GM18873 (cell line): ENCODE data around the gene G3BP2.
A peak's percentile ranks its signal among the peaks of the same experiment; 100 is the strongest.

ENCODE experiments used
- ATAC-seq: cut with Tn5 transposase; IDR thresholded peaks from one replicate; pipeline ENCODE4 v1.9.1; 2021; ENCODE audit warnings: mild to moderate bottlenecking, moderate library complexity, moderate number of reproducible peaks; ENCODE audit not compliant: unreplicated experiment, low FRiP score

The G3BP2 gene

GRCh38 chr4:75644095-75644494, 29.1 kb downstream of the G3BP2 start:
- ATAC-seq = no peak

- ATAC-seq = no peak
These were observed 29.6 kb downstream of the G3BP2 start for GRCh38 chr4:75643651-75644050.

DNA sequence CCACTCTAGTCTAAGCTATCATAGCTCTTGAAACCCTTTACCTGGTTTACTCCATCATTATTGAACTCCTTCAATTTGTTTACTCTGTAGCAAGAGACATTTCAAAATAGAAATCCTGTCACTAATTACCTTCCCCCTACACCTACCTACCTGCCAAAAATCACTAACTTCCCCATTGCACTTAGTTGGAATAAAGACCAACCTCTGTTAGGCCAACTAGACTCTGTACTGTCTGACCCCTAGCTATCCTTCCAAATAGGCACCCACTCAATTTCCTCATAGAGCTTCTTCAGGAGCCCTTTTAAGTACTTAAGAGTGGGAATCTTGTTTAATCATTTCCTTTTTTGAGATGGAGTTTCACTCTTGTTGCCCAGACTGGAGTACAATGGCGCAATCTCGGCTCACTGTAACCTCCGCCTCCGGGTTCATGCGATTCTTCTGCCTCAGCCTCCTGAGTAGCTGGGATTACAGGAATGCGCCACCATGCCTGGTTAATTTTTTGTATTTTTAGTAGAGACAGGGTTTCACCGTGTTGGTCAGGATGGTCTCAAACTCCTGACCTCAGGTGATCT, 34.0 kb downstream of the G3BP2 start:
- no peak for ATAC-seq

- ATAC-seq = no peak
These were observed 35.4 kb downstream of the G3BP2 start for GRCh38 chr4:75637827-75638226.

- ATAC-seq = no peak
These were observed 36.0 kb downstream of the G3BP2 start for GRCh38 chr4:75637176-75637575.

- no peak for ATAC-seq
These were observed 38.3 kb downstream of the G3BP2 start for GRCh38 chr4:75634951-75635350.

DNA sequence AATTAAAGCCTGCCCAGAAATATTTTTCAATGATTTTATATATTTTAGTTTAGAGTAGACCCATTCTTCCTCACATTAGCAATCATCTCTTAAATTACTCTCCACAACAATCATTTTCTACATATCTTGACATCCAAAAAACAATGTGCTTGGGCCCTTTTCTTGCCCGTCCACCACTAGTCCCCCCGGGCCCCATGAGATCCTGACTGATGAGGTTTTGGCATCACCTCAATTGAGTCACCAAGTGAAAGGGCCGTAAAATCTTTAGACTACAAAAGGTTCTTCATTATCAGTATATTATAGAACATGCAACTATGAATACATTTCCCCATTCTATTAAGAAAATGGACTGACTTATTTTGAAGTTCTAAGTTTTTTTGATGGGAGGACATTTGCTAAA, 38.9 kb downstream of the G3BP2 start:
- ATAC-seq = no peak

DNA sequence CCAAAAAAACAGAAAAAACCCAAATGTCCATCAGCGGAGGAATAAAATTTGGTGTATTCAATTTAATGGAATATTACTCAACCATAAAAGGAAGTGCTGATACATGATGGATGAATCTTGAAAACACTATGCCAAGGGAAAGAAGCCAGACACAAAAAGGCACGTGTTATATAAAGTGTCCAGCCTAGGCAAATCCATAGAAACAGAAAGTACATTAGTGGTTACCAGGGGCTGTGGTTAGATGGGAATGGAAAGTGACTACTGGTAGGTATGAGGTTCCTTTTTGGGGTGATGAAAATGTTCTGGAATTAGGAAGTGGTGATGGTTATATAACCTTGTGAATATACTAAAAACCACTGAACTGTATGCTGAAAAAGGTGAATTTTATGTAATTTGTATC, 39.4 kb downstream of the G3BP2 start:
- no peak for ATAC-seq

DNA sequence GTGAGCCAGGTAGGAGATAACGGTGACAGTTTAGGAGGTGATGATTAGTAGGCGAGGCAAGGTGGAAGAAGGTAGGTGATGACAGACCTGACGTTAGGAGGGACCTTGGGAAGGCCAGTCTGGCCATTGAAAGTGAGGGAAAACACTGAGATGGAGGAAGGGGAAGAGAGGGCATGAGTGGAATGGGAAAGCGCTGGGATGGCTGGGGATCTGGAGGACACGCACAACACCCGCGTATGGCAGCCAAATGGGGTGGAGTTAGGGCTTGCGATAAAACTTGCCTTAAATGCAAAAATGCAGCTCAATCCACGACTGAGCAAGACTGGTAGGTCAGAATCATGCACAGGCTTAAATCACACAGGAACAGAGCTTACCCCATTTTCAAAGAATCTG, 42.3 kb downstream of the G3BP2 start:
- no peak for ATAC-seq

- ATAC-seq = peak; percentile 99
These were observed 42.9 kb downstream of the G3BP2 start, which contains the start of gene CDKL2 for GRCh38 chr4:75630174-75630936. Gene CDKL2, minus strand, starts transcription at chr4:75630528. Its CDS starts 4,540 bp downstream, at chr4:75625988.

DNA sequence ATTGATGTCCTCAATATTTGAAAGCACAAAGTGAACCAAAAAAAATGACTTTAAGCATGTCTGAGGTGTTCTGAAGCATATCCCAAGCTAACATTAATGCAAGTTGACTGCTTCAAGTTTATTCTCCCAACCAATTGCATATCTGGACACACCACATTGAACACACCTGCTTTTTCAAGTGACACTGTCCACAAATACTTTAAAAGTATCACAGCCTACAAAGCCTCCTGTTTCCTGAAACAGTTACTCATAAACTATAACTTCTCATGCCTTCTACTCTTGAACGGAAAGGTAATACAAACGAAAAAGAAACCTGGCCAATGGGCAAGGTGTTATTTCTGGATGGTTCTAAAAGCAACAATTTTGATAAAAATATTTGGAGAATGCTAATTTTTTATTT, 44.0 kb downstream of the G3BP2 start:
- no peak for ATAC-seq

- ATAC-seq = no peak
These were observed 50.2 kb downstream of the G3BP2 start for GRCh38 chr4:75623026-75623425.

- no peak for ATAC-seq
These were observed 51.5 kb downstream of the G3BP2 start for GRCh38 chr4:75621715-75622114.

- ATAC-seq = no peak
These were observed 60.9 kb downstream of the G3BP2 start for GRCh38 chr4:75612306-75612705.

DNA sequence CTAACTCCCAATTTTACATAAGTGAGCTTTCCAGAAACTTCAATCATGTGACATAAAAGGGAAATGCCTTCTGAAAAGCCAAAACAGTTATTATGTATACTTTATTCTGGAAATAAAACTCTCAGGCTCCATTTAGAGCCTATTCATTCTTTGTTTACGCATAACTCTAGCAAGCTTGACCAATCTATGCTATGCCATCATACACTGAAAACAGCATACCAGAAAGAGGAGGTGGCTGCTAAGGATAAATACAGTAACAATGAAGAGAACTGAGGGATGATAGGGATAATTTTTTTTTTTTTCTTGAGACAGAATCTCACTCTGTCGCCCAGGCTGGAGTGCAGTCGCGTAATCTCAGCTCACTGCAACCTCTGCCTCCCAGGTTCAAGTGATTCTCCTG, 67.3 kb downstream of the G3BP2 start:
- ATAC-seq = no peak

DNA sequence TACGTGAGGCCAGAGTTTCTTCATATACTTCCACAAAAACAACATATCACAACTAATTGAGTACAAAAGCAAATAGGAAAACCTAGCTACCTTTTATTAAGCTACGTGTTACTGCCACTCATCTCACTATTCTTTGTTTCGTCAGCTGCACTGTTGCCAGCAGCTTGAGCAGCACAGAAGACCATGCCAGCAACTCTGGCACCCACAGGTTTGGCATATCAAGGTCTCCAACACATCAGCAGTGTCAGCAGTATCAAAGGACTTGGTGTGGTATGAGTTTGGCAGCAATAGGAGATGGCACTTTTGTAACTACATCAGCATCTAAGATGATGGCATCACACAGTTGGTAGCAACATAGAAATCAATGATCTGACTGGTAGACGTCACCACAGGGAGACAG, 73.6 kb downstream of the G3BP2 start:
- ATAC-seq = no peak

DNA sequence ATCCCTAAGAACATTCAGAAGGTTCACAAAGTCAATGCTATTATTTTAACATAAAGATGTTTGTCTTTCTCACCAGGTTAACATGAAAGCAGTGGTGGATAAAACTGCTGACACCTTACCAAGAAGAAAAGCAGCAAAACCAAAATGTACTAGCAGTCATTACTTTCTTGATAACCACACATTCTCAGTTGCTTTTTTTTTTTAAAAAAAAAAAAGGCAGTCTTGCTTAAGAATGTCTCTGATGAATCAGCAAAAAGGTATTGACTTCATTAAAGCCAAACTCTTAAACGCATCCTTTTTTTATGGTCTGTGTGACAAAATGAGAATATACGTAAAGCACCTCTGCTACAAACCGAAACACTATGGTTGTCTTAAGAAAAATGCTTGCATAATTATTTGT, 74.8 kb downstream of the G3BP2 start:
- ATAC-seq = no peak

DNA sequence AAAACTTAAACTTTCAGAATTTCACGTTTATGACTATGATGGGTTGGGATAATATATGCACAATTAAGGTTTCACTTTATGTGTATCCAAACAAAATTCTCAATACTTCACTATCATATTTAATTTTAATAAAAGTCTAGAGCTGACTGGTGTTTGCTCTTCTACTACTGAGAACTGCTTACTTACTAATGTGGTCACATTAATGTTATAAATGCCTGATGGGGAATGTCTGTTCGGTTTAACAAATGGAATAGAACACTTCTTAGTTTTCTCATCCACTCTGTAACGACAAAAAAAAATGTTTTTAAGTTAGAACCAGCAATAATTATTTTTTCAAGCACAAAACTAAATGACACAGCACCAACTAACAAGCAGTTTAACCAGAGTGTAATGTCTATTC, 77.2 kb downstream of the G3BP2 start:
- no peak for ATAC-seq

- ATAC-seq = no peak
These were observed 79.8 kb downstream of the G3BP2 start for GRCh38 chr4:75593393-75593792.
